Body of pancreas (tissue), 4 donors: ENCODE data around the gene ANTXR1. TPM values are rescaled to one million over a fixed set of nuclear protein-coding genes. Genes with fewer than 3 reads are reported as not detected.

ENCODE experiments used
- ATAC-seq: fragments of 150-250 bp; one replicate; pipeline ENCODE4 v1.9.1; 2016
- DNase-seq, 4 donors: peaks; one replicate each; pipeline ENCODE4 v3.0.0-alpha.2; 2019
- H3K27ac ChIP-seq, 4 donors: fragments of 200-600 bp; sonication (generic); 1 replicate in 3 of 4; 2 replicates in 1 of 4; pipeline versions ENCODE4 v1.5.1 to v1.6.1; 2016 to 2019; ENCODE audit warnings: mild to moderate bottlenecking in 1 of 4, mixed read lengths in 1 of 4, moderate library complexity in 1 of 4
- H3K27me3 ChIP-seq, 2 donors: fragments of 200-600 bp; sonication (generic); one replicate each; pipeline ENCODE4 v1.6.0; 2016; ENCODE audit warnings: mild to moderate bottlenecking in 1 of 2
- H3K36me3 ChIP-seq, 2 donors: fragments of 200-600 bp; sonication (generic); replicated peaks in 1 of 2; 2 replicates each; pipeline ENCODE4 v1.5.1; 2016; ENCODE audit warnings: low read depth in 2 of 2; ENCODE audit not compliant: insufficient read depth in 1 of 2
- H3K4me1 ChIP-seq: fragments of 200-600 bp; sonication (generic); one replicate; pipeline ENCODE4 v1.6.0; 2016
- H3K4me3 ChIP-seq, 2 donors: fragments of 200-600 bp; sonication (generic); 1 replicate in 1 of 2; 2 replicates in 1 of 2; pipeline ENCODE4 v1.5.1; 2016 to 2019
- H3K9me3 ChIP-seq, 3 donors: fragments of 200-600 bp; sonication (generic); 1 replicate in 2 of 3; 2 replicates in 1 of 3; pipeline ENCODE4 v1.5.1; 2016
- POLR2A ChIP-seq, 3 donors: fragments of 450-650 bp; IDR thresholded peaks; one replicate each; pipeline ENCODE4 v1.6.1; 2016; ENCODE audit warnings: antibody characterized with exemption in 3 of 3, mild to moderate bottlenecking in 2 of 3
- WGBS, 2 donors: methylation state at CpG; one replicate each; pipeline ENCODE4 v1.1.5; 2017; 5-methylcytosine and 5-hydroxymethylcytosine counted together
- intact Hi-C: fragments of 100-400 bp; cut with DNase I; formaldehyde crosslinking; loops from one replicate; pipeline ENCODE4 v1.15.1; 2023
- total RNA-seq, 2 donors: library from RNA; depleted of rRNA; stranded (reverse); fragments of >200 nt; gene quantifications; one replicate each; pipeline ENCODE4 v1.1.0, GENCODE V29; 2016
- TF ChIP-seq, protein P1 (sequence below), 7 experiments: fragments of 450-650 bp in 4 of 7; fragments of 200-600 bp in 3 of 7; sonication (generic) in 3 of 7; IDR thresholded peaks; one replicate each; pipeline ENCODE4 v1.5.1; 2016 to 2019; ENCODE audit warnings: antibody characterized with exemption in 7 of 7

Gene ANTXR1
- total RNA-seq, 2 donors from 2014 or later = 9.3 to 11.2 TPM

DNA sequence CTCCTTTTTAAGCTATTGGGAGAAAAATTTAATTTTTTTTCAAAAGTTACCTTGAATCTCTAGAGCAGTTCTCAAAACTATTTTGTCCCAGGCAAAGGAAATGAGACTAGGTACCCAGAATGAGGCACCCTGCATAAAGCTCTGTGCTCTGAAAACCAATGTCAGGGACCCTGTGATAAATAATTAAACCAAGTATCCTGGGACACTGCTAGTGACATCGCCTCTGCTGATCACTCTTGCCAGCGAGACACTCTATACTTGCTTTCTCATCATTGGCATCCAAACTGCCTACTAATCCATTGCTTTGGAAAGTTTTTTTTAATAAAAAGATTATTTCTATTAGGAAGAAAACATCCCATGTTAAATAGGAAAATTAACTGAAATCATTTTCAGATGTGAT, 37.1 kb upstream of the ANTXR1 start:
- H3K4me1 ChIP-seq = no peaks in the 10 kb centered on the region
- 87 to 88% methylated on average over 2 of the region's 2 CpGs for WGBS, 2 donors
- TF ChIP-seq POLR2A (IDR thresholded peaks at IDR 0.05) = no peak
- TF ChIP-seq, protein P1, sequence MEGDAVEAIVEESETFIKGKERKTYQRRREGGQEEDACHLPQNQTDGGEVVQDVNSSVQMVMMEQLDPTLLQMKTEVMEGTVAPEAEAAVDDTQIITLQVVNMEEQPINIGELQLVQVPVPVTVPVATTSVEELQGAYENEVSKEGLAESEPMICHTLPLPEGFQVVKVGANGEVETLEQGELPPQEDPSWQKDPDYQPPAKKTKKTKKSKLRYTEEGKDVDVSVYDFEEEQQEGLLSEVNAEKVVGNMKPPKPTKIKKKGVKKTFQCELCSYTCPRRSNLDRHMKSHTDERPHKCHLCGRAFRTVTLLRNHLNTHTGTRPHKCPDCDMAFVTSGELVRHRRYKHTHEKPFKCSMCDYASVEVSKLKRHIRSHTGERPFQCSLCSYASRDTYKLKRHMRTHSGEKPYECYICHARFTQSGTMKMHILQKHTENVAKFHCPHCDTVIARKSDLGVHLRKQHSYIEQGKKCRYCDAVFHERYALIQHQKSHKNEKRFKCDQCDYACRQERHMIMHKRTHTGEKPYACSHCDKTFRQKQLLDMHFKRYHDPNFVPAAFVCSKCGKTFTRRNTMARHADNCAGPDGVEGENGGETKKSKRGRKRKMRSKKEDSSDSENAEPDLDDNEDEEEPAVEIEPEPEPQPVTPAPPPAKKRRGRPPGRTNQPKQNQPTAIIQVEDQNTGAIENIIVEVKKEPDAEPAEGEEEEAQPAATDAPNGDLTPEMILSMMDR (IDR thresholded peaks at IDR 0.05) = no peak
- H3K9me3 ChIP-seq = no peaks in the 10 kb centered on the region
- no peaks in the 10 kb centered on the region for H3K27me3 ChIP-seq
- no peak for ATAC-seq
- no peak for DNase-seq
- intact Hi-C loops = no loop called here
- no peak overlapping the region for H3K4me3 ChIP-seq
- H3K27ac ChIP-seq = no peak overlapping the region
- H3K36me3 ChIP-seq = no peaks in the 10 kb centered on the region

DNA sequence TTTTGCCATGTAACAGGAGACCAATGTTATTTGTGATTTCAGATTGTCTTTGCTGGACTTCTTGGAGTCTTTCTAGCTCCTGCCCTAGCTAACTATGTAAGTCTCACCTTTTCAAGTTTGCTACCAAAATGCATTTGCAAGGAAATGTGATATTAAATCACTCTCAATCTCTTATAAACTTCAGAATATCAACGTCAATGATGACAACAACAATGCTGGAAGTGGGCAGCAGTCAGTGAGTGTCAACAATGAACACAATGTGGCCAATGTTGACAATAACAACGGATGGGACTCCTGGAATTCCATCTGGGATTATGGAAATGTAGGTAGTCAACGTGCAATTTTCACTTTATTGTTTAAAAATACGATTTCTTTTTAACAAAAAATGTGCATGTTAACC, 35.5 kb upstream of the ANTXR1 start:
- no peak for ATAC-seq
- DNase-seq = no peak
- no peaks in the 10 kb centered on the region for H3K27me3 ChIP-seq
- no peaks in the 10 kb centered on the region for H3K9me3 ChIP-seq
- intact Hi-C loops = no loop called here
- no peak overlapping the region for H3K4me3 ChIP-seq
- no peaks in the 10 kb centered on the region for H3K36me3 ChIP-seq
- no peak overlapping the region for H3K27ac ChIP-seq
- TF ChIP-seq POLR2A (IDR thresholded peaks at IDR 0.05) = no peak
- TF ChIP-seq, protein P1 (IDR thresholded peaks at IDR 0.05) = no peak
- WGBS, 2 donors = 53 to 55% methylated on average over 4 of the region's 4 CpGs
- H3K4me1 ChIP-seq = no peaks in the 10 kb centered on the region

DNA sequence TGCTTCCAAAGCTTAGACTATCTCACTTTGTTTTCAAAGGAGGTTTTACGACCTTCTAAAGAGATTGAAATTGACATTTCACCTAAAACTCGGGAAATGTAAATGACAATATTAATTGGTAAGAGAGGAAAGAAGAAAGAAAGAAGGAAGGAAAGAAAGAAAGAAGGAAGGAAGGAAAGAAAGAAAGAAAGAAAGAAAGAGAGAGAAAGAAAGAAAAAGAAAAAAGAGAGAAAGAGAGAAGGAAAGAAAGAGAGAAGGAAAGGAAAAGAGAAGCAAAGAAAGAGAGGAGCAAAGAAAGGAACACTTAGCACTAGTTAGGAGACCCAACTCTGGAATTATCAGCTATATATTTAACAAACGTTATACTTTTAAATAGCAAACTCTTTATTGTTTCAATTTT, 34.9 kb upstream of the ANTXR1 start:
- Histone ChIP-seq H3K9me3 (no peaks in the 10 kb centered on the region), H3K27ac (no peak overlapping the region), H3K4me3 (no peak overlapping the region), H3K36me3 (no peaks in the 10 kb centered on the region), H3K4me1 (no peaks in the 10 kb centered on the region), H3K27me3 (no peaks in the 10 kb centered on the region)
- ATAC-seq (no peak), DNase-seq (no peak)
- WGBS, 2 donors = 51 to 53% methylated on average over 3 of the region's 3 CpGs
- TF ChIP-seq, protein P1 (IDR thresholded peaks at IDR 0.05) = no peak
- no peak for TF ChIP-seq POLR2A (IDR thresholded peaks at IDR 0.05)
- intact Hi-C loops = no loop called here

DNA sequence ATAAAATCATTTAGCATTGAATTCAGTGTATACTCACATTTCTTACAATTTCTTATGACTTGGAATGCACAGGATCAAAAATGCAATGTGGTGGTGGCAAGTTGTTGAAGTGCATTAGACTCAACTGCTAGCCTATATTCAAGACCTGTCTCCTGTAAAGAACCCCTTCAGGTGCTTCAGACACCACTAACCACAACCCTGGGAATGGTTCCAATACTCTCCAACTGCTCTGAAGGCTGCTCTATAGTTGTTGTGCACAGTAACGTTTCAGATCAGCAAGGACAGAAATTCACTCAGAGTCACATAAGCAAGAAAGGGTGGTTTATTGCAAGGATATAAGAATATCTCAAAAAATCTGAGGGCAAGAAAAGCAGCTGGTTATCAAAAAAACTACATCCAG, 32.0 kb upstream of the ANTXR1 start:
- no peak for DNase-seq

DNA sequence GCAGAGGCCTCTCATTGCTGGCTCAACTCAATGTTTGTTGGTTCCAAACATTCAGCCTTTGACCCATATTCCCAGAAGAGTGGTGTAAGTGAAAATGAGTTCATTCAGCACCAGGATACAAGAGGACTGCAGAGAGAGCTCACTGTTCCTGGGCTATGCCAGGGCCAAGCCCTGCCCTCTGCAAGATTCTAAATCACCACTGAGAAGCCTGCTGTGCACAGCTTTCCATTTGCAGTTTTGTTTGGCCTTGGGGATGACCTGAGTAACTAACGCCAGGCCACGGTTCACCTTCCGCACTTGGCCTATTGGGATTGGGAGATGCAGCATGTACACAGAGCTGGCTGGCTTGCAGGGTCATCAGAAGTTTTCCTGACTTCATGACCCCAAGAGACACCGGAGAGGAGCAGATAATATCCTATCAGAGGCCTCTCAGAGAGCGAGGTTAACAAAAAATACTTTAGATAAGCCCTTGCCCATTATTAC, 25.9 kb upstream of the ANTXR1 start:
- TF ChIP-seq POLR2A (IDR thresholded peaks at IDR 0.05) = no peak
- TF ChIP-seq, protein P1 (IDR thresholded peaks at IDR 0.05) = no peak
- DNase-seq = no peak
- Histone ChIP-seq H3K27me3 (no peaks in the 10 kb centered on the region), H3K9me3 (no peaks in the 10 kb centered on the region), H3K36me3 (no peaks in the 10 kb centered on the region), H3K27ac (no peak overlapping the region), H3K4me3 (no peak overlapping the region), H3K4me1 (no peaks in the 10 kb centered on the region)
- no peak for ATAC-seq
- intact Hi-C loops = no loop called here
- WGBS, 2 donors = 77 to 81% methylated on average over 5 of the region's 5 CpGs

More for the DNA sequence above, 32.0 kb upstream of the ANTXR1 start:
- no peak overlapping the region for H3K27ac ChIP-seq
- TF ChIP-seq, protein P1 (IDR thresholded peaks at IDR 0.05) = no peak
- no peak for TF ChIP-seq POLR2A (IDR thresholded peaks at IDR 0.05)
- no peaks in the 10 kb centered on the region for H3K27me3 ChIP-seq
- no peaks in the 10 kb centered on the region for H3K36me3 ChIP-seq
- WGBS, 2 donors = 31 to 44% methylated on average over 1 of the region's 1 CpG
- H3K4me3 ChIP-seq = no peak overlapping the region
- H3K4me1 ChIP-seq = no peaks in the 10 kb centered on the region
- no peaks in the 10 kb centered on the region for H3K9me3 ChIP-seq
- ATAC-seq = no peak
- intact Hi-C loops = no loop called here
